Measurements from ENCODE around the gene SPACA1. TPM values are rescaled to one million over a fixed set of nuclear protein-coding genes. Genes with fewer than 3 reads are reported as not detected.
"Not testable (repeated sequence)": the region's sequence is repeated elsewhere in the genome, so short reads cannot be mapped to it uniquely, and the experiment has no call there.

SPACA1 gene, protein sequence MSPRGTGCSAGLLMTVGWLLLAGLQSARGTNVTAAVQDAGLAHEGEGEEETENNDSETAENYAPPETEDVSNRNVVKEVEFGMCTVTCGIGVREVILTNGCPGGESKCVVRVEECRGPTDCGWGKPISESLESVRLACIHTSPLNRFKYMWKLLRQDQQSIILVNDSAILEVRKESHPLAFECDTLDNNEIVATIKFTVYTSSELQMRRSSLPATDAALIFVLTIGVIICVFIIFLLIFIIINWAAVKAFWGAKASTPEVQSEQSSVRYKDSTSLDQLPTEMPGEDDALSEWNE
- not detected for total RNA-seq

DNA sequence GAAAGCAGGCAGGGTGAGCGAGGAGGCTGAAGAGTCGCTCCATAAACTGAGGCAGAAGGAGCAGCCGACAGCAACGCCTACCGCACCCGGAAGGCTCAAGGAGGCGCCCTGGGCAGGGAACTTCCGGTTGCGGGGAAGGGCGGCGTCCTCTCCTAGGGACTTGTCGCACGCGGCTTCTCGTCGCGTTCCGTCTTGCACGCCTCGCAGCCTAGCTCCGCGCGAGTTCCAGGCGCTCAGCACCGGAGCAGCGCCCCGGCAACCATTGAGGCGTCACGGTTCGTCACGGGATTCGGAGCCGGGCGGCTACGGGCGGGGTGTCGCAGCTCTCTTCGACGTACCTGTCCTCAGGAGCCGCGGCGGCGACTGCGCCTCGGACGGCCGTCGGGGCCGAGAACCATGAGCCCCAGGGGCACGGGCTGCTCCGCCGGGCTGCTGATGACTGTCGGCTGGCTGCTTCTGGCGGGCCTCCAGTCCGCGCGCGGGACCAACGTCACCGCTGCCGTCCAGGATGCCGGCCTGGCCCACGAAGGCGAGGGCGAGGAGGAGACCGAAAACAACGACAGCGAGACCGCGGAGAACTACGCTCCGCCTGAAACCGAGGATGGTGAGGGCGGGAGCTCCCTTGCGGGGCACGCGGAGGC is at the start of gene SPACA1:
Gene SPACA1 (plus strand): TSS at position 332 of the 641 bp plus-strand sequence. CDS start 65 bp downstream, at position 397.
- H3K27ac ChIP-seq, result no peak within 1 kb of the TSS
- no peak for TF ChIP-seq POLR2A (IDR thresholded peaks at IDR 0.05)
- TF ChIP-seq, protein P1, sequence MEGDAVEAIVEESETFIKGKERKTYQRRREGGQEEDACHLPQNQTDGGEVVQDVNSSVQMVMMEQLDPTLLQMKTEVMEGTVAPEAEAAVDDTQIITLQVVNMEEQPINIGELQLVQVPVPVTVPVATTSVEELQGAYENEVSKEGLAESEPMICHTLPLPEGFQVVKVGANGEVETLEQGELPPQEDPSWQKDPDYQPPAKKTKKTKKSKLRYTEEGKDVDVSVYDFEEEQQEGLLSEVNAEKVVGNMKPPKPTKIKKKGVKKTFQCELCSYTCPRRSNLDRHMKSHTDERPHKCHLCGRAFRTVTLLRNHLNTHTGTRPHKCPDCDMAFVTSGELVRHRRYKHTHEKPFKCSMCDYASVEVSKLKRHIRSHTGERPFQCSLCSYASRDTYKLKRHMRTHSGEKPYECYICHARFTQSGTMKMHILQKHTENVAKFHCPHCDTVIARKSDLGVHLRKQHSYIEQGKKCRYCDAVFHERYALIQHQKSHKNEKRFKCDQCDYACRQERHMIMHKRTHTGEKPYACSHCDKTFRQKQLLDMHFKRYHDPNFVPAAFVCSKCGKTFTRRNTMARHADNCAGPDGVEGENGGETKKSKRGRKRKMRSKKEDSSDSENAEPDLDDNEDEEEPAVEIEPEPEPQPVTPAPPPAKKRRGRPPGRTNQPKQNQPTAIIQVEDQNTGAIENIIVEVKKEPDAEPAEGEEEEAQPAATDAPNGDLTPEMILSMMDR (IDR thresholded peaks at IDR 0.05), result no peak
- H3K4me3 ChIP-seq, result no peak within 1 kb of the TSS
- DNase-seq, result no peak
- intact Hi-C loops (cut with DNase I; ENCODE audit: low total_unique reads), result no loop called here
- no peaks in the 10 kb centered on the region for H3K36me3 ChIP-seq
- no peaks in the 10 kb centered on the region for H3K27me3 ChIP-seq
- H3K4me1 ChIP-seq, result no peaks in the 10 kb centered on the region
- H3K9me3 ChIP-seq, result no peaks in the 10 kb centered on the region

DNA sequence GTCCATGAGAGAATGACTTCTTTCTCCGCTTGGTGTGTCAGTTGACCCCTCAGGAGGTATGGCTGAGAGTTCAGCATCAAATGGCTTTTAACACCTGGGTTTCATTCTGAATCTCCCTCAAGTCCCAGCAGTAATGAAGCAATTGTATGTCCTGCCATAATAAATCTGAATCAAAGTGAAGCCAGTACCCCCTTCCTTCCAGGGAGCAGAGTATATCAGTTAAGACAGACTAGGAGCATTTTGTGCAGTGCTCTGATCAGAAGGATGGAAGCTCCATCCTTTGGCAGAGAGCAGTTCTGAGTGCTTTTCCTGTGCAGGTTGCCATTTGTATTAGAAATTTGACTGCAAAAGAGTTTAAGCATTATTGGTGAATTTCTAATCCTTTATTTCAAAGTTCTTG is 46.9 kb upstream of the SPACA1 start:
- intact Hi-C loops (cut with DNase I; ENCODE audit: low total_unique reads), result no loop called here
- DNase-seq, result no peak
- H3K27me3 ChIP-seq, result no peaks in the 10 kb centered on the region
- H3K36me3 ChIP-seq, result no peaks in the 10 kb centered on the region
- H3K4me1 ChIP-seq, result no peaks in the 10 kb centered on the region
- no peak overlapping the region for H3K27ac ChIP-seq
- H3K4me3 ChIP-seq, result no peak overlapping the region
- no peaks in the 10 kb centered on the region for H3K9me3 ChIP-seq
- TF ChIP-seq, protein P1 (IDR thresholded peaks at IDR 0.05), result no peak
- TF ChIP-seq POLR2A (IDR thresholded peaks at IDR 0.05), result no peak

DNA sequence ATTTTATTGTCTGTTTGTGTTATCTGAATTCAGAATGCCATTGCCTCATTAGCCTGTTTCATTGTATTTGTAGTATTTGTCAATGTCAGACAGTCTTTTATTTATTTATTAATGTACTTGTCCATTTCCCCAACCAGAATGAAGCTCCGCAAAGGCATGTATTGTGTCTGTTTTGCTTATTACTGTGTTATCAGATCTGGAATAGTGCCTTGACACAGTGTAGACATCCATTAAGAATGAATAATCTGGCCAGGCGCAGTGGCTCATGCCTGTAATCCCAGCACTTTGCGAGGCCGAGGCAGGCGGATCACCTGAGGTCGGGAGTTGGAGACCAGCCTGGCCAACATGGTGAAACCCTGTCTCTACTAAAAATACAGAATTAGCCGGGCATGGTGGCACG is 46.4 kb upstream of the SPACA1 start:
- H3K36me3 ChIP-seq; H3K4me1 ChIP-seq; H3K27me3 ChIP-seq; H3K27ac ChIP-seq; H3K4me3 ChIP-seq; DNase-seq; H3K9me3 ChIP-seq; intact Hi-C loops (cut with DNase I; ENCODE audit: low total_unique reads): not testable (repeated sequence)

DNA sequence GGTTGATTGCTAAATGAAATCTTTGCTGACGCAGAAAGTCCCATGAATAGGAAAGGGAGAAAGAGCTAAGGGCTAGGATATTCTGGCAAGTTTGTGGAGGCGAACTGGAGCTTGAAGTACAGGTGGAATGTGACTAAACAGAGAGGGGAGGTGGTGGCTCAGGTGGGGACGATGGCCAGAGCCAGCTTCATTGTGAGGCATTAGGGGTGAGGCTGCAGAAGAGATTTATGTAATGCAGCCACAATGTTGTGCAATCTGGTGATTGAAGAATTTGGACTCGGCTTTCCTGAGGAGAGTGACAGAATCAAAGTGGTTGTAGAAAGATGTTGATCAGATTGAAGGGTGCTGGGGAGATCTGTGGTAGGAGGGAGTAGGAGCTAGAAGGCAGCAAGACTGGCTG is 42.9 kb upstream of the SPACA1 start:
- intact Hi-C loops (cut with DNase I; ENCODE audit: low total_unique reads), result no loop called here
- Histone ChIP-seq H3K27ac (no peak overlapping the region), H3K9me3 (no peaks in the 10 kb centered on the region), H3K4me1 (no peaks in the 10 kb centered on the region), H3K4me3 (no peak overlapping the region), H3K27me3 (no peaks in the 10 kb centered on the region), H3K36me3 (no peaks in the 10 kb centered on the region)
- TF ChIP-seq POLR2A (IDR thresholded peaks at IDR 0.05), result no peak
- TF ChIP-seq, protein P1 (IDR thresholded peaks at IDR 0.05), result no peak
- DNase-seq, result no peak

DNA sequence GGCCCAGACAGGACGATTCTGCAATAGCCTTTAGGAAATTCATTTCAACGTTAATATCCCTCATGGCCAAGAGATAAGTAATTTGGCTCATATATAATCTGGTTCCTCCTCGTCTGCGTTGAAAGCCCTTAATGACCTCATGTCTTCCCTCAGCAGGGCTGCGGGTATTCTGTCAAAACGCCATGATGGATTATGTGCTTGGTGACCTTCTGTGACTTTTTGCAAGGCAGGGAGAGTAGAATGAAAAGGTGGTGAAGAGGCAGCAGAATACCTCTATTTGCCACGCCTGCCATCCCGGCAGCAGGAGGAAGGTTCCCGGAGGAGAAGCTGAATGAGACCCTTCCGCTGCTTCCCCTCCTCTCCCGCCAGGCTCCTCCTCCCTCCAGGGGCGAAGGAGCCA is 41.1 kb upstream of the SPACA1 start:
- intact Hi-C loops (cut with DNase I; ENCODE audit: low total_unique reads), result no loop called here
- Histone ChIP-seq H3K4me1 (no peaks in the 10 kb centered on the region), H3K27ac (no peak overlapping the region), H3K36me3 (no peaks in the 10 kb centered on the region), H3K27me3 (no peaks in the 10 kb centered on the region), H3K4me3 (no peak overlapping the region), H3K9me3 (no peaks in the 10 kb centered on the region)
- TF ChIP-seq, protein P1 (IDR thresholded peaks at IDR 0.05), result no peak
- TF ChIP-seq POLR2A (IDR thresholded peaks at IDR 0.05), result no peak
- DNase-seq, result no peak
